Measurements from ENCODE around the gene DTNB. TPM values are rescaled to one million over a fixed set of nuclear protein-coding genes. Genes with fewer than 3 reads are reported as not detected.

The DTNB gene
- total and polyA plus RNA-seq, 10 of the 15 experiments (the other 5 are each of a cell fraction or from before 2014, with no cell fraction given) = 4.5 to 30.6 (median 11.9) TPM

DNA sequence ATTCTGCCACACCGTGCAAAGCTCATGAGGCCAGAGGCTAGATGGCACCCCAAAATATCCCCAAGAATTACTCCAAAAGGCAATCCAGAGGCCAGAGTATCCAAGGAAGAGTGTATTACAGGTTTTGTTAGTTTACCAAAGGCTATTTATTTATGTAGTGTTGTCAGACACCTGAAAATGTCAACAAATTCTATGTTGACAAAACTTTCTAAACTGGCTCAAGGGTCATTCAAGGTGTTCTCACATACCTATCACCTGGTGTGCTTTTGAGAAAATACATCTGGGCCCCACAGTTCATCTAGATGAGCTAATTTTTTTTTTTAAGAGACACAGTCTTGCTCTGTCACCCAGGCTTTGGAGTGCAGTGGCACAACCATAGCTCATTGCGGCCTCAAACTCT is 12.4 kb upstream of the DTNB start (continued):
- TF ChIP-seq NKRF (conservative IDR thresholded peaks at IDR 0.05) (no peak), EED (IDR thresholded peaks at IDR 0.05; ENCODE audit: low read depth) (no peak), EGR1 (IDR thresholded peaks at IDR 0.05; ENCODE audit: borderline replicate concordance in 1 of 2, low read depth in 2 of 2, low read length in 2 of 2) (no peak), MYC (IDR thresholded peaks at IDR 0.05; ENCODE audit: insufficient read depth, insufficient read length, insufficient replicate concordance, low read length, severe bottlenecking) (no peak), MYB (IDR thresholded peaks at IDR 0.05; ENCODE audit: borderline replicate concordance, low read depth, low read length) (no peak), RAD51 (IDR thresholded peaks at IDR 0.05) (no peak), POU2F2 (IDR thresholded peaks at IDR 0.05; ENCODE audit: borderline replicate concordance, low read depth, low read length) (no peak), E4F1 (IDR thresholded peaks at IDR 0.05; ENCODE audit: borderline replicate concordance, partially characterized antibody) (no peak), FOXK2 (IDR thresholded peaks at IDR 0.05) (no peak), ZSCAN29 (IDR thresholded peaks at IDR 0.05) (no peak)
- TF ChIP-seq, protein P1, sequence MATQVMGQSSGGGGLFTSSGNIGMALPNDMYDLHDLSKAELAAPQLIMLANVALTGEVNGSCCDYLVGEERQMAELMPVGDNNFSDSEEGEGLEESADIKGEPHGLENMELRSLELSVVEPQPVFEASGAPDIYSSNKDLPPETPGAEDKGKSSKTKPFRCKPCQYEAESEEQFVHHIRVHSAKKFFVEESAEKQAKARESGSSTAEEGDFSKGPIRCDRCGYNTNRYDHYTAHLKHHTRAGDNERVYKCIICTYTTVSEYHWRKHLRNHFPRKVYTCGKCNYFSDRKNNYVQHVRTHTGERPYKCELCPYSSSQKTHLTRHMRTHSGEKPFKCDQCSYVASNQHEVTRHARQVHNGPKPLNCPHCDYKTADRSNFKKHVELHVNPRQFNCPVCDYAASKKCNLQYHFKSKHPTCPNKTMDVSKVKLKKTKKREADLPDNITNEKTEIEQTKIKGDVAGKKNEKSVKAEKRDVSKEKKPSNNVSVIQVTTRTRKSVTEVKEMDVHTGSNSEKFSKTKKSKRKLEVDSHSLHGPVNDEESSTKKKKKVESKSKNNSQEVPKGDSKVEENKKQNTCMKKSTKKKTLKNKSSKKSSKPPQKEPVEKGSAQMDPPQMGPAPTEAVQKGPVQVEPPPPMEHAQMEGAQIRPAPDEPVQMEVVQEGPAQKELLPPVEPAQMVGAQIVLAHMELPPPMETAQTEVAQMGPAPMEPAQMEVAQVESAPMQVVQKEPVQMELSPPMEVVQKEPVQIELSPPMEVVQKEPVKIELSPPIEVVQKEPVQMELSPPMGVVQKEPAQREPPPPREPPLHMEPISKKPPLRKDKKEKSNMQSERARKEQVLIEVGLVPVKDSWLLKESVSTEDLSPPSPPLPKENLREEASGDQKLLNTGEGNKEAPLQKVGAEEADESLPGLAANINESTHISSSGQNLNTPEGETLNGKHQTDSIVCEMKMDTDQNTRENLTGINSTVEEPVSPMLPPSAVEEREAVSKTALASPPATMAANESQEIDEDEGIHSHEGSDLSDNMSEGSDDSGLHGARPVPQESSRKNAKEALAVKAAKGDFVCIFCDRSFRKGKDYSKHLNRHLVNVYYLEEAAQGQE (IDR thresholded peaks at IDR 0.05; ENCODE audit: low read depth, low read length) = no peak

All from GM12878 (cell line).